Kidney glomerular epithelial cell (primary cell): ENCODE data around the gene WDFY4.

ENCODE experiments used
- DNase-seq: peaks from one replicate; lab custom pipeline; 2025; lab: John Stamatoyannopoulos, UW

The WDFY4 gene

GRCh38 chr10:48691812-48692528 lies 7.3 kb downstream of the WDFY4 start:
- DNase-seq: no peak

GRCh38 chr10:48692748-48693147 lies 8.1 kb downstream of the WDFY4 start:
- no peak for DNase-seq

GRCh38 chr10:48693206-48693605 lies 8.5 kb downstream of the WDFY4 start:
- DNase-seq: no peak

GRCh38 chr10:48694371-48695030 lies 9.8 kb downstream of the WDFY4 start:
- DNase-seq: no peak

- no peak for DNase-seq
Measured at GRCh38 chr10:48695636-48696534, 11.2 kb downstream of the WDFY4 start.

GRCh38 chr10:48696535-48696873 lies 11.8 kb downstream of the WDFY4 start:
- DNase-seq: no peak

GRCh38 chr10:48697091-48697490 lies 12.4 kb downstream of the WDFY4 start:
- DNase-seq: no peak

- DNase-seq: no peak
Measured at GRCh38 chr10:48697821-48698764, 13.4 kb downstream of the WDFY4 start.

- DNase-seq: no peak
Measured at GRCh38 chr10:48699011-48699627, 14.4 kb downstream of the WDFY4 start.

GRCh38 chr10:48700071-48700470 lies 15.4 kb downstream of the WDFY4 start:
- no peak for DNase-seq

- DNase-seq: no peak
Measured at GRCh38 chr10:48700493-48700892, 15.8 kb downstream of the WDFY4 start.

GRCh38 chr10:48701139-48701901 lies 16.6 kb downstream of the WDFY4 start:
- DNase-seq: no peak

- no peak for DNase-seq
Measured at GRCh38 chr10:48701941-48702340, 17.3 kb downstream of the WDFY4 start.

- DNase-seq: no peak
Measured at GRCh38 chr10:48703531-48704122, 19.0 kb downstream of the WDFY4 start.

- no peak for DNase-seq
Measured at GRCh38 chr10:48704156-48704555, 19.5 kb downstream of the WDFY4 start.

- DNase-seq: no peak
Measured at GRCh38 chr10:48705401-48705938, 20.8 kb downstream of the WDFY4 start.

GRCh38 chr10:48707472-48707871 lies 22.8 kb downstream of the WDFY4 start:
- DNase-seq: no peak

- DNase-seq: no peak
Measured at GRCh38 chr10:48708144-48708543, 23.5 kb downstream of the WDFY4 start.

- no peak for DNase-seq
Measured at GRCh38 chr10:48710647-48711275, 26.1 kb downstream of the WDFY4 start.
